Fibroblast of lung (primary cell): ENCODE results near the gene MXD1. TPM values are rescaled to one million over a fixed set of nuclear protein-coding genes. Genes with fewer than 3 reads are reported as not detected.

ENCODE experiments used
- DNase-seq, 2 donors: peaks; one replicate each; pipeline versions ENCODE4 v3.0.0 to v3.0.0-alpha.2; 2010; ENCODE audit warnings: low read depth in 2 of 2
- H2AFZ ChIP-seq: 2 replicates; pipeline ENCODE4 v1.5.1; 2012; ENCODE audit warnings: low read length, control low read depth, inconsistent platforms
- H3K27ac ChIP-seq: 2 replicates; pipeline ENCODE4 v1.5.1; 2011; ENCODE audit warnings: low read length, control low read depth; ENCODE audit not compliant: insufficient read depth
- H3K27me3 ChIP-seq: 2 replicates; pipeline ENCODE4 v1.5.1; 2011; ENCODE audit warnings: mild to moderate bottlenecking, low read length; ENCODE audit not compliant: control insufficient read depth, insufficient read depth
- H3K36me3 ChIP-seq: 2 replicates; pipeline ENCODE4 v1.5.1; 2011; ENCODE audit warnings: low read length; ENCODE audit not compliant: control insufficient read depth, insufficient read depth
- H3K4me1 ChIP-seq: 2 replicates; pipeline ENCODE4 v1.5.1; 2011; ENCODE audit warnings: low read length; ENCODE audit not compliant: control insufficient read depth, insufficient read depth; ENCODE audit errors: extremely low read depth
- H3K4me2 ChIP-seq: 2 replicates; pipeline ENCODE4 v1.5.1; 2011; ENCODE audit warnings: low read length, control low read depth; ENCODE audit not compliant: insufficient read depth; ENCODE audit errors: extremely low read depth
- H3K4me3 ChIP-seq, 4 experiments: fragments of 200-600 bp in 1 of 4; sonication (generic) in 1 of 4; replicated peaks in 1 of 4; 2 replicates each; pipeline ENCODE4 v1.5.1; 2011 to 2016; ENCODE audit warnings: low read length in 4 of 4, low read depth in 3 of 4, mild to moderate bottlenecking in 3 of 4, control low read depth in 2 of 4, inconsistent platforms in 1 of 4, mixed read lengths in 1 of 4; ENCODE audit not compliant: insufficient read depth in 1 of 4; ENCODE audit errors: control extremely low read depth in 1 of 4
- H3K79me2 ChIP-seq: 2 replicates; pipeline ENCODE4 v1.5.1; 2012; ENCODE audit warnings: mild to moderate bottlenecking, low read length, inconsistent platforms; ENCODE audit not compliant: control insufficient read depth, insufficient read depth
- H3K9ac ChIP-seq: 2 replicates; pipeline ENCODE4 v1.5.1; 2011; ENCODE audit warnings: mild to moderate bottlenecking, low read length, control low read depth; ENCODE audit not compliant: insufficient read depth
- H3K9me3 ChIP-seq: 2 replicates; pipeline ENCODE4 v1.5.1; 2012; ENCODE audit warnings: low read depth, low read length; ENCODE audit not compliant: control insufficient read depth, insufficient read depth
- H4K20me1 ChIP-seq: 2 replicates; pipeline ENCODE4 v1.5.1; 2011; ENCODE audit warnings: low read length; ENCODE audit not compliant: control insufficient read depth, insufficient read depth; ENCODE audit errors: extremely low read depth
- EZH2 ChIP-seq: IDR thresholded peaks from 2 replicates; pipeline ENCODE4 v1.5.1; 2012; ENCODE audit warnings: low read length, control low read depth, mild to moderate bottlenecking; ENCODE audit errors: missing control alignments
- polyA minus RNA-seq: library from RNA; depleted of rRNA, polyadenylated mRNA; stranded (reverse); fragments of >200 nt; gene quantifications from 2 replicates; pipeline ENCODE4 v1.2.3, GENCODE V29; 2011; ENCODE audit warnings: low replicate concordance
- polyA plus RNA-seq, 2 donors: library from polyadenylated mRNA; depleted of rRNA in 1 of 2; stranded (reverse) in 1 of 2; unstranded in 1 of 2; fragments of >200 nt; gene quantifications; 2 replicates each; pipeline ENCODE4 v1.2.1, GENCODE V29; 2011 to 2012; ENCODE audit warnings: missing spikeins in 1 of 2
- total RNA-seq: library from RNA; depleted of rRNA; stranded (reverse); fragments of >200 nt; gene quantifications from 2 replicates; pipeline ENCODE4 v1.2.1, GENCODE V29; 2014
- TF ChIP-seq, protein P1 (sequence below), 2 donors: IDR thresholded peaks in 1 of 2; conservative IDR thresholded peaks in 1 of 2; 1 replicate in 1 of 2; 2 replicates in 1 of 2; pipeline ENCODE4 v1.5.1; 2011 to 2012; ENCODE audit warnings: low read length in 2 of 2, control low read depth in 1 of 2, inconsistent platforms in 1 of 2, low read depth in 1 of 2, mild to moderate bottlenecking in 1 of 2

The MXD1 gene, protein sequence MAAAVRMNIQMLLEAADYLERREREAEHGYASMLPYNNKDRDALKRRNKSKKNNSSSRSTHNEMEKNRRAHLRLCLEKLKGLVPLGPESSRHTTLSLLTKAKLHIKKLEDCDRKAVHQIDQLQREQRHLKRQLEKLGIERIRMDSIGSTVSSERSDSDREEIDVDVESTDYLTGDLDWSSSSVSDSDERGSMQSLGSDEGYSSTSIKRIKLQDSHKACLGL
- total RNA-seq (7.7 and 8.4 TPM in 2 replicates), polyA plus RNA-seq (4.8 and 5.4 TPM in 2 replicates), polyA minus RNA-seq (2.4 and 3.3 TPM in 2 replicates)
- 2.2 TPM in 2 replicates for polyA plus RNA-seq (2012)

DNA sequence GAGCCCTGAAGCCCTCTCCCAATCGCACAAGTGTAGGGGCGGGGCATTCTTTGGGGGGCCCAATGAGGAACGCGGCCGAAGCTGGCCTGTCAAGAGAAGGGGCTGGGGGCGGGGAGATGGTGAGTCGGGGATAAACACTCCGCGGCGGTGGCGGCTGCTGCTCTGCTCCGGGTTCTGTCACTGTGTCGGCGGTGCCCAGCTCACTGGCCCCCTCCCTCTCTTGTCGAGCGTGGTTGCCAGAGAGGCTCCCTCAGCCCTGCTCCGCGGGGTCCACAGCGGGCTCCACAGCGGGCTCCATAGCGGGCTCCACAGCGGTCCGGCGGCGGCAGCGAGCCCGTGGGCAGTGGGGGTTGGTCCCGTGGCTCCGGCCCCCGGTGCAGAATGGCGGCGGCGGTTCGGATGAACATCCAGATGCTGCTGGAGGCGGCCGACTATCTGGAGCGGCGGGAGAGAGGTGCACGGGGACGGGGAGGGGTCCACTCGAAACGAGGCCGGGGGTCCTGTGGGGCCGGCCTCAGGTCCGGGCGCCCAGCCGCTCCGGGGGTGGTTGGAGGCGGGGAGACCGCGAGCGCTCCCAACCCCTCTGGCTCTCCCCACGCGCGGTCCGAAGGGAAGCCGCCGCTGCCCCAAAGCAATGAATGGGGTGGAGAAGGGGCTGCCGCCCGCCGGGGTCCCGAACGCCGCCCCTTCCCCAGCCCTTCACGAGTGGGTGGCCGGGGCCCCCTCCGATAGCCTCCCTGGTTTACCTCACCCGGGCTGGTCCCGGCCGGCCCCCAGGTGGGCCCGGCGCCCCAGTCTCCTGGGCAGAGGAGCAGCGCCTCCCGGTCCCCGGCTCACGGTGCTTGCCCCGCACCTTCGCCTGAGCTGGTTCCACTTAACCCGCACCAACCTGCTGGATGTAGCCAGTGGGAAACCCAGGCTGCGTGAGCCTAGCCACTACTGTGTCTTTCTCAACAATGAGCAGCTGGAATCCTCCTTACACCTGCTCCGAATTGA is at the start of gene MXD1:
Gene MXD1 (plus strand): TSS at position 160 of the 996 bp plus-strand sequence. CDS start 222 bp downstream, at position 382.
- Histone ChIP-seq H3K4me1 (peaks cover 5% of the 10 kb centered on the region), H3K36me3 (peaks cover 2% of the 10 kb centered on the region), H3K4me2 (peak within 1 kb of the TSS; percentile 83), H3K4me3 (peak within 1 kb of the TSS; percentile 71 to 85 (median 81)), H2AFZ (peak within 1 kb of the TSS; percentile 45), H3K9ac (peak within 1 kb of the TSS; percentile 91), H3K27ac (peak within 1 kb of the TSS; percentile 92), H4K20me1 (no peaks in the 10 kb centered on the region), H3K79me2 (no peaks in the 10 kb centered on the region), H3K9me3 (no peaks in the 10 kb centered on the region), H3K27me3 (no peaks in the 10 kb centered on the region)
- no peak for DNase-seq
- no peak for TF ChIP-seq EZH2
- TF ChIP-seq, protein P1, sequence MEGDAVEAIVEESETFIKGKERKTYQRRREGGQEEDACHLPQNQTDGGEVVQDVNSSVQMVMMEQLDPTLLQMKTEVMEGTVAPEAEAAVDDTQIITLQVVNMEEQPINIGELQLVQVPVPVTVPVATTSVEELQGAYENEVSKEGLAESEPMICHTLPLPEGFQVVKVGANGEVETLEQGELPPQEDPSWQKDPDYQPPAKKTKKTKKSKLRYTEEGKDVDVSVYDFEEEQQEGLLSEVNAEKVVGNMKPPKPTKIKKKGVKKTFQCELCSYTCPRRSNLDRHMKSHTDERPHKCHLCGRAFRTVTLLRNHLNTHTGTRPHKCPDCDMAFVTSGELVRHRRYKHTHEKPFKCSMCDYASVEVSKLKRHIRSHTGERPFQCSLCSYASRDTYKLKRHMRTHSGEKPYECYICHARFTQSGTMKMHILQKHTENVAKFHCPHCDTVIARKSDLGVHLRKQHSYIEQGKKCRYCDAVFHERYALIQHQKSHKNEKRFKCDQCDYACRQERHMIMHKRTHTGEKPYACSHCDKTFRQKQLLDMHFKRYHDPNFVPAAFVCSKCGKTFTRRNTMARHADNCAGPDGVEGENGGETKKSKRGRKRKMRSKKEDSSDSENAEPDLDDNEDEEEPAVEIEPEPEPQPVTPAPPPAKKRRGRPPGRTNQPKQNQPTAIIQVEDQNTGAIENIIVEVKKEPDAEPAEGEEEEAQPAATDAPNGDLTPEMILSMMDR (conservative IDR thresholded peaks at IDR 0.05 in 1 of 2, IDR thresholded peaks at IDR 0.05 in 1 of 2; ENCODE audit: low read depth in 1 of 2, low read length in 2 of 2): no peak

DNA sequence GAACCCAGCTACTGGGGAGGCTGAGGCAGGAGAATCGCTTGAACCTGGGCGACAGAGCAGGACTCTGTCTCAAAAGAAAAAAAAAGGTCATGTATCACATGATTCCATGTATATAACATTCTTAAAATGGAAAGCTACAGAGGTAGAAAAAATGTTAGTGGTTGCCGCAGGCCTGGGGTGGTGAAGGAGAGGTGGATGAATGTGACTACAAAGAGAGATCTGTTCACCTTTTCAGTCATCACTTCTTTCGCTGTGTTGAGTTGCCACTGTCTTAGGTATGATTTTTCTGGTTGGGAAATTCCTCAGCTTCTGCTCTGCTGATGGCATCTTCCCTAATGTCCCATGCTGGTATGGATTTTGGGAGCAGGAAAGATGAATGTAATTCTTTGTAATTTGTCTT is 26.5 kb upstream of the MXD1 start:
- no peak for TF ChIP-seq EZH2
- TF ChIP-seq, protein P1 (conservative IDR thresholded peaks at IDR 0.05 in 1 of 2, IDR thresholded peaks at IDR 0.05 in 1 of 2; ENCODE audit: low read depth in 1 of 2, low read length in 2 of 2): no peak
- Histone ChIP-seq H3K36me3 (no peaks in the 10 kb centered on the region), H3K4me3 (no peak overlapping the region), H3K9ac (no peak overlapping the region), H3K9me3 (no peaks in the 10 kb centered on the region), H3K4me1 (no peaks in the 10 kb centered on the region), H4K20me1 (no peaks in the 10 kb centered on the region), H3K79me2 (no peaks in the 10 kb centered on the region), H3K27me3 (no peaks in the 10 kb centered on the region), H2AFZ (no peak overlapping the region), H3K4me2 (no peak overlapping the region), H3K27ac (no peak overlapping the region)
- no peak for DNase-seq

DNA sequence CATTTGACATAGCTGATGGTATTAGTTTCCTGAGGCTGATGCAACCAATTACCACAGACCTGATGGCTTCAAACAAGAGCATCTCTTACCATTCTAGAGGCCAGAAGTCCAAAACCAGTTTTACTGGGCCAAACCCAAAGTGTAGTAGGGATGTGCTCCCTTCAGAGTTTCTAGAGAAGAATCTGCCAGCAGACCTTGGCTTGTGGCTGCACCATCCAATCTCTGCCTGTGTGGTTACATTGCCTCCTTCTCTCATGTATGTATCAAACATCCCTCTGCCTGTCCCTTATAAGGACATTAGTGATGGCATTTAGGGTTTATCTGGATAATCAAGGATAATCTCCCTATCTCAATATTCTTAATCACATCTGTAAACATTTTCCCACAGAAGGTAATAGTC is 25.6 kb upstream of the MXD1 start:
- no peak overlapping the region for H2AFZ ChIP-seq
- no peak overlapping the region for H3K4me3 ChIP-seq
- H3K9ac ChIP-seq: no peak overlapping the region
- no peak overlapping the region for H3K4me2 ChIP-seq
- H3K79me2 ChIP-seq: peaks cover 4% of the 10 kb centered on the region
- no peaks in the 10 kb centered on the region for H3K4me1 ChIP-seq
- no peaks in the 10 kb centered on the region for H3K36me3 ChIP-seq
- H4K20me1 ChIP-seq: no peaks in the 10 kb centered on the region
- no peaks in the 10 kb centered on the region for H3K27me3 ChIP-seq
- no peaks in the 10 kb centered on the region for H3K9me3 ChIP-seq
- H3K27ac ChIP-seq: no peak overlapping the region
- no peak for DNase-seq
- no peak for TF ChIP-seq EZH2
- TF ChIP-seq, protein P1 (conservative IDR thresholded peaks at IDR 0.05 in 1 of 2, IDR thresholded peaks at IDR 0.05 in 1 of 2; ENCODE audit: low read depth in 1 of 2, low read length in 2 of 2): no peak
